HepG2 (cell line): ENCODE data around the gene ZBTB7C. TPM values are rescaled to one million over a fixed set of nuclear protein-coding genes. Genes with fewer than 3 reads are reported as not detected.

Experiments
- MBD4 ChIP-seq: IDR thresholded peaks from 2 replicates; pipeline ENCODE4 v1.6.1; 2012; ENCODE audit warnings: low read length, inconsistent platforms, borderline replicate concordance
- MEIS2 ChIP-seq: sonication (generic); formaldehyde crosslinking; IDR thresholded peaks from 2 replicates; pipeline ENCODE4 v1.9.0; 2021; ENCODE audit warnings: mild to moderate bottlenecking, missing genetic modification reagents
- MIER2 ChIP-seq: IDR thresholded peaks from 2 replicates; pipeline ENCODE4 v1.6.1; 2016; ENCODE audit warnings: missing biosample characterization, missing genetic modification reagents
- NR2F6 ChIP-seq, 2 experiments: IDR thresholded peaks; 2 replicates each; pipeline ENCODE4 v1.6.1; 2016; ENCODE audit warnings: antibody characterized with exemption in 1 of 2, mild to moderate bottlenecking in 1 of 2
- SMC3 ChIP-seq: IDR thresholded peaks from 2 replicates; pipeline ENCODE4 v1.6.1; 2011; ENCODE audit warnings: low read length, improper control_type of control experiment
- SP2 ChIP-seq: sonication (generic); formaldehyde crosslinking; IDR thresholded peaks from 2 replicates; pipeline ENCODE4 v1.5.1; 2020; ENCODE audit warnings: mild to moderate bottlenecking, missing genetic modification reagents
- ZFAT ChIP-seq: sonication (generic); formaldehyde crosslinking; conservative IDR thresholded peaks from 2 replicates; pipeline ENCODE4 v1.8.1; 2023; ENCODE audit warnings: missing genetic modification reagents, inconsistent platforms
- ZFP36L1 ChIP-seq: sonication (generic); formaldehyde crosslinking; IDR thresholded peaks from 2 replicates; pipeline ENCODE4 v1.8.0; 2022; ENCODE audit warnings: mild to moderate bottlenecking, missing genetic modification reagents, moderate library complexity
- ZNF546 ChIP-seq: sonication (generic); formaldehyde crosslinking; conservative IDR thresholded peaks from 2 replicates; pipeline ENCODE4 v1.8.1; 2023; ENCODE audit warnings: mild to moderate bottlenecking, missing genetic modification reagents
- ZNF678 ChIP-seq: sonication (generic); formaldehyde crosslinking; IDR thresholded peaks from 2 replicates; pipeline ENCODE4 v1.4.0; 2020; ENCODE audit warnings: mild to moderate bottlenecking, missing genetic modification reagents
- ZNF703 ChIP-seq: sonication (generic); formaldehyde crosslinking; IDR thresholded peaks from 2 replicates; pipeline ENCODE4 v1.5.1; 2020; ENCODE audit warnings: missing genetic modification reagents, mild to moderate bottlenecking, moderate library complexity, borderline replicate concordance
- polyA plus RNA-seq, 8 experiments: library from polyadenylated mRNA; depleted of rRNA in 3 of 8; stranded (reverse) in 7 of 8; unstranded in 1 of 8; fragments of >200 nt; fragmentation: Illumina TruSeq in 4 of 8; extraction: Trizol in 4 of 8; gene quantifications; 2 replicates each; pipeline versions ENCODE4 v1.2.1 to v1.2.3, GENCODE V29; 2011 to 2016; ENCODE audit warnings: low read depth in 4 of 8, missing spikeins in 1 of 8, mixed read lengths in 1 of 8; ENCODE audit not compliant: insufficient read depth in 1 of 8
- total RNA-seq, 5 experiments: library from RNA; depleted of rRNA; stranded (reverse); fragments of >200 nt; fragmentation: Illumina TruSeq; extraction: Trizol; gene quantifications; 2 replicates each; pipeline ENCODE4 v1.2.3, GENCODE V29; 2016; ENCODE audit warnings: low read depth in 1 of 5
- TF ChIP-seq, protein P1 (sequence below): sonication (generic); formaldehyde crosslinking; IDR thresholded peaks from 2 replicates; pipeline ENCODE4 v1.8.1; 2022; ENCODE audit warnings: low read depth, mild to moderate bottlenecking, missing genetic modification reagents
- TF ChIP-seq, protein P2 (sequence below): sonication (generic); formaldehyde crosslinking; IDR thresholded peaks from 2 replicates; pipeline ENCODE4 v1.4.0; 2020; ENCODE audit warnings: missing genetic modification reagents
- TF ChIP-seq, protein P3 (sequence below): sonication (generic); formaldehyde crosslinking; IDR thresholded peaks from 2 replicates; pipeline ENCODE4 v1.8.0; 2022; ENCODE audit warnings: mild to moderate bottlenecking, missing genetic modification reagents, moderate library complexity
- TF ChIP-seq, protein P4 (sequence below): sonication (generic); formaldehyde crosslinking; IDR thresholded peaks from 2 replicates; pipeline ENCODE4 v1.4.0; 2020; ENCODE audit warnings: missing genetic modification reagents
- TF ChIP-seq, protein P5 (sequence below): sonication (generic); formaldehyde crosslinking; IDR thresholded peaks from 2 replicates; pipeline ENCODE4 v1.4.0; 2020; ENCODE audit warnings: missing genetic modification reagents
- TF ChIP-seq, protein P6 (sequence below): sonication (generic); formaldehyde crosslinking; IDR thresholded peaks from 2 replicates; pipeline ENCODE4 v1.8.0; 2022; ENCODE audit warnings: missing genetic modification reagents, mild to moderate bottlenecking, inconsistent platforms, borderline replicate concordance

ZBTB7C gene
- total and polyA plus RNA-seq, 2 of the 13 experiments (the other 11 are each of a cell fraction or from before 2014, with no cell fraction given) = 0.01 to 0.04 TPM

DNA sequence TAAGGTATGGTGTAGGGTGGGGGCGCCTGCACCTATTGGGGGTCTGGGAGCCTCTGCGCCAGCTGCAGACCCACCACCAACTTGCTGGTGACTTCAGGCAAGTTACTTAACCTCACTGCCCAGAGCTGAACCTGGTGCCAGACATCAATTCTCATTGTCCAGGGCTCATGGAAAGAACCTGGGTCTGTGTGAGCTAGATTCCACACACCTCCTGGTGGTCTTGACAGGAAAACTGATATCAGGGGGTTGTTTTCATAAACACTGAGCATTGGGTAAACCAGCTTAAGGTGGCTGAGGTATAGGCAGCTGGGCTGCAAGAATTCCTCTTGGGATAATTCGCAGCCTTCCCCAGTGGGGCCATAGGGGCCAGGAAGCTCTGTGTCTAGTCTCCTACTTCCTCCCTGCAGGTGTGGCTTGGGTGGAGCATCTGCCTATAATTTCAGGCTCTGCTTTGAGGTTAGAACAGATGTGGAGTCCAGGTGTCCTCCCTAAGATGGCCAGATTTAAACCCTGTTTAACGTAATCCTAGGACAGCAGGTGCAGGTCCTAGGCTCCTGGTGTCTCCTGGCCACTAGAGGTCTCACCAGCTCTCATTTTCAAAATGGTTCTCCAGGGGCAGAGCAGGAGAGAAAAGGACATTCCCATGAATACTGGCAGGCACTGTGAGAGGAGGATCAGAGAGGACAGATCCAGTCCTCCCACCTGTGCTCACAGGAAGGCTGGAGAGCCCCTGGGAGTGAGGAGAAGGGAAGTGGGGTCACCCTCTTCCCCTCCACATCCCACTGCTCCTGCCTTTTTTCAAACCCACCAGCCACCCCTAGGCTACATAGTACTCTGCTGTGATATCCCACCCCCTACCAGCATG, 378.3 kb downstream of the ZBTB7C start (continued):
- TF ChIP-seq, protein P1, sequence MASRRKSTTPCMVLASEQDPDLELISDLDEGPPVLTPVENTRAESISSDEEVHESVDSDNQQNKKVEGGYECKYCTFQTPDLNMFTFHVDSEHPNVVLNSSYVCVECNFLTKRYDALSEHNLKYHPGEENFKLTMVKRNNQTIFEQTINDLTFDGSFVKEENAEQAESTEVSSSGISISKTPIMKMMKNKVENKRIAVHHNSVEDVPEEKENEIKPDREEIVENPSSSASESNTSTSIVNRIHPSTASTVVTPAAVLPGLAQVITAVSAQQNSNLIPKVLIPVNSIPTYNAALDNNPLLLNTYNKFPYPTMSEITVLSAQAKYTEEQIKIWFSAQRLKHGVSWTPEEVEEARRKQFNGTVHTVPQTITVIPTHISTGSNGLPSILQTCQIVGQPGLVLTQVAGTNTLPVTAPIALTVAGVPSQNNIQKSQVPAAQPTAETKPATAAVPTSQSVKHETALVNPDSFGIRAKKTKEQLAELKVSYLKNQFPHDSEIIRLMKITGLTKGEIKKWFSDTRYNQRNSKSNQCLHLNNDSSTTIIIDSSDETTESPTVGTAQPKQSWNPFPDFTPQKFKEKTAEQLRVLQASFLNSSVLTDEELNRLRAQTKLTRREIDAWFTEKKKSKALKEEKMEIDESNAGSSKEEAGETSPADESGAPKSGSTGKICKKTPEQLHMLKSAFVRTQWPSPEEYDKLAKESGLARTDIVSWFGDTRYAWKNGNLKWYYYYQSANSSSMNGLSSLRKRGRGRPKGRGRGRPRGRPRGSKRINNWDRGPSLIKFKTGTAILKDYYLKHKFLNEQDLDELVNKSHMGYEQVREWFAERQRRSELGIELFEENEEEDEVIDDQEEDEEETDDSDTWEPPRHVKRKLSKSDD (CRISPR knock-in tag) = no peak
- TF ChIP-seq ZNF546 (CRISPR knock-in tag) (no peak), NR2F6 (IDR thresholded peaks at IDR 0.05) (no peak), NR2F6 (CRISPR knock-in tag; IDR thresholded peaks at IDR 0.05) (no peak), SP2 (CRISPR knock-in tag) (no peak), ZFP36L1 (no peak), ZFAT (no peak), SMC3 (peak; percentile 76), MEIS2 (CRISPR knock-in tag) (no peak), MBD4 (no peak), ZNF678 (CRISPR knock-in tag) (no peak), MIER2 (CRISPR knock-in tag) (no peak), ZNF703 (CRISPR knock-in tag) (no peak)
- TF ChIP-seq, protein P2, sequence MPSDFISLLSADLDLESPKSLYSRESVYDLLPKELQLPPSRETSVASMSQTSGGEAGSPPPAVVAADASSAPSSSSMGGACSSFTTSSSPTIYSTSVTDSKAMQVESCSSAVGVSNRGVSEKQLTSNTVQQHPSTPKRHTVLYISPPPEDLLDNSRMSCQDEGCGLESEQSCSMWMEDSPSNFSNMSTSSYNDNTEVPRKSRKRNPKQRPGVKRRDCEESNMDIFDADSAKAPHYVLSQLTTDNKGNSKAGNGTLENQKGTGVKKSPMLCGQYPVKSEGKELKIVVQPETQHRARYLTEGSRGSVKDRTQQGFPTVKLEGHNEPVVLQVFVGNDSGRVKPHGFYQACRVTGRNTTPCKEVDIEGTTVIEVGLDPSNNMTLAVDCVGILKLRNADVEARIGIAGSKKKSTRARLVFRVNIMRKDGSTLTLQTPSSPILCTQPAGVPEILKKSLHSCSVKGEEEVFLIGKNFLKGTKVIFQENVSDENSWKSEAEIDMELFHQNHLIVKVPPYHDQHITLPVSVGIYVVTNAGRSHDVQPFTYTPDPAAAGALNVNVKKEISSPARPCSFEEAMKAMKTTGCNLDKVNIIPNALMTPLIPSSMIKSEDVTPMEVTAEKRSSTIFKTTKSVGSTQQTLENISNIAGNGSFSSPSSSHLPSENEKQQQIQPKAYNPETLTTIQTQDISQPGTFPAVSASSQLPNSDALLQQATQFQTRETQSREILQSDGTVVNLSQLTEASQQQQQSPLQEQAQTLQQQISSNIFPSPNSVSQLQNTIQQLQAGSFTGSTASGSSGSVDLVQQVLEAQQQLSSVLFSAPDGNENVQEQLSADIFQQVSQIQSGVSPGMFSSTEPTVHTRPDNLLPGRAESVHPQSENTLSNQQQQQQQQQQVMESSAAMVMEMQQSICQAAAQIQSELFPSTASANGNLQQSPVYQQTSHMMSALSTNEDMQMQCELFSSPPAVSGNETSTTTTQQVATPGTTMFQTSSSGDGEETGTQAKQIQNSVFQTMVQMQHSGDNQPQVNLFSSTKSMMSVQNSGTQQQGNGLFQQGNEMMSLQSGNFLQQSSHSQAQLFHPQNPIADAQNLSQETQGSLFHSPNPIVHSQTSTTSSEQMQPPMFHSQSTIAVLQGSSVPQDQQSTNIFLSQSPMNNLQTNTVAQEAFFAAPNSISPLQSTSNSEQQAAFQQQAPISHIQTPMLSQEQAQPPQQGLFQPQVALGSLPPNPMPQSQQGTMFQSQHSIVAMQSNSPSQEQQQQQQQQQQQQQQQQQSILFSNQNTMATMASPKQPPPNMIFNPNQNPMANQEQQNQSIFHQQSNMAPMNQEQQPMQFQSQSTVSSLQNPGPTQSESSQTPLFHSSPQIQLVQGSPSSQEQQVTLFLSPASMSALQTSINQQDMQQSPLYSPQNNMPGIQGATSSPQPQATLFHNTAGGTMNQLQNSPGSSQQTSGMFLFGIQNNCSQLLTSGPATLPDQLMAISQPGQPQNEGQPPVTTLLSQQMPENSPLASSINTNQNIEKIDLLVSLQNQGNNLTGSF = no peak
- TF ChIP-seq, protein P3, sequence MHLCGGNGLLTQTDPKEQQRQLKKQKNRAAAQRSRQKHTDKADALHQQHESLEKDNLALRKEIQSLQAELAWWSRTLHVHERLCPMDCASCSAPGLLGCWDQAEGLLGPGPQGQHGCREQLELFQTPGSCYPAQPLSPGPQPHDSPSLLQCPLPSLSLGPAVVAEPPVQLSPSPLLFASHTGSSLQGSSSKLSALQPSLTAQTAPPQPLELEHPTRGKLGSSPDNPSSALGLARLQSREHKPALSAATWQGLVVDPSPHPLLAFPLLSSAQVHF (CRISPR knock-in tag) = no peak
- TF ChIP-seq, protein P4, sequence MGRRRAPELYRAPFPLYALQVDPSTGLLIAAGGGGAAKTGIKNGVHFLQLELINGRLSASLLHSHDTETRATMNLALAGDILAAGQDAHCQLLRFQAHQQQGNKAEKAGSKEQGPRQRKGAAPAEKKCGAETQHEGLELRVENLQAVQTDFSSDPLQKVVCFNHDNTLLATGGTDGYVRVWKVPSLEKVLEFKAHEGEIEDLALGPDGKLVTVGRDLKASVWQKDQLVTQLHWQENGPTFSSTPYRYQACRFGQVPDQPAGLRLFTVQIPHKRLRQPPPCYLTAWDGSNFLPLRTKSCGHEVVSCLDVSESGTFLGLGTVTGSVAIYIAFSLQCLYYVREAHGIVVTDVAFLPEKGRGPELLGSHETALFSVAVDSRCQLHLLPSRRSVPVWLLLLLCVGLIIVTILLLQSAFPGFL (CRISPR knock-in tag) = no peak
- TF ChIP-seq, protein P5, sequence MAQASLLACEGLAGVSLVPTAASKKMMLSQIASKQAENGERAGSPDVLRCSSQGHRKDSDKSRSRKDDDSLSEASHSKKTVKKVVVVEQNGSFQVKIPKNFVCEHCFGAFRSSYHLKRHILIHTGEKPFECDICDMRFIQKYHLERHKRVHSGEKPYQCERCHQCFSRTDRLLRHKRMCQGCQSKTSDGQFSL (CRISPR knock-in tag) = no peak
- TF ChIP-seq, protein P6, sequence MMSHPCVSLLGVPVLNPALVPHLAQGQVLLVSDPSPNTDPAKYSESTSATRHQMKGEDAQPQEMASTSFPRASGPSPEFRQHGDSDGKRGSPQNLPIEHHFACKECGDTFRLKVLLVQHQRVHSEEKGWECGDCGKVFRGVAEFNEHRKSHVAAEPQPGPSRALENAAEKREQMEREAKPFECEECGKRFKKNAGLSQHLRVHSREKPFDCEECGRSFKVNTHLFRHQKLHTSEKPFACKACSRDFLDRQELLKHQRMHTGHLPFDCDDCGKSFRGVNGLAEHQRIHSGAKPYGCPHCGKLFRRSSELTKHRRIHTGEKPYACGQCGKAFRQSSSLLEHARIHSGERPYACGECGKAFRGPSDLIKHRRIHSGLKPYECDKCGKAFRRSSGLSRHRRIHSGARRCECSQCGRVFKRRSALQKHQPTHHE (CRISPR knock-in tag) = no peak
